Renal pelvis (tissue), 4 donors: Measurements from ENCODE around the gene EEA1. TPM values are rescaled to one million over a fixed set of nuclear protein-coding genes. Genes with fewer than 3 reads are reported as not detected.
"Not testable (repeated sequence)": the region's sequence is repeated elsewhere in the genome, so short reads cannot be mapped to it uniquely, and the experiment has no call there.

Experiments used
- DNase-seq: peaks from one replicate; pipeline ENCODE4 v3.0.0-alpha.2; 2013
- polyA plus RNA-seq, 3 donors: library from polyadenylated mRNA; unstranded; fragments of 120-200 nt; gene quantifications; one replicate each; pipeline ENCODE4 v1.2.1, GENCODE V29; 2013; ENCODE audit not compliant: insufficient read length in 3 of 3

Gene EEA1
- polyA plus RNA-seq, 3 donors: 13.1 to 16.7 (median 13.7) TPM

- no peak for DNase-seq
Measured at GRCh38 chr12:92753976-92754885, 174.9 kb downstream of the EEA1 start.

GRCh38 chr12:92749691-92750090 is 179.4 kb downstream of the EEA1 start:
- not testable (repeated sequence) for DNase-seq

DNA sequence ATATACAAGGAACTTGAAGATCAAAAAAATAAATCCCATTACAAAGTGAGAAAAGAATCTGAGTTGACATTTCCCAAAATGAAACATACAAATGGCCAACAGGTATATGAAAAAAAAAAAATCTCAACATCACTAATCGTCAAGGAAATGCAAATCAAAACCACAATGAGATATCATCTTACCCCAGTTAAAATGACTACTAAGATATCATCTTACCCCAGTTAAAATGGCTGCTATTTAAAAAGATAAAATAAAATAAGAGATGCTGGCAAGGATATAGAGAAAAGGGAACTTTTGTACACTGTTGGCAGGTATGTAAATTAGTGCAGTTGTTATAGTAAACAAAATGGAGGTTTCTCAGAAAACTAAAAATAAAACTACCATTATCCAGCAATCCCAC is 181.9 kb downstream of the EEA1 start:
- no peak for DNase-seq

- DNase-seq: no peak
Measured at GRCh38 chr12:92745856-92746550, 183.1 kb downstream of the EEA1 start.

DNA sequence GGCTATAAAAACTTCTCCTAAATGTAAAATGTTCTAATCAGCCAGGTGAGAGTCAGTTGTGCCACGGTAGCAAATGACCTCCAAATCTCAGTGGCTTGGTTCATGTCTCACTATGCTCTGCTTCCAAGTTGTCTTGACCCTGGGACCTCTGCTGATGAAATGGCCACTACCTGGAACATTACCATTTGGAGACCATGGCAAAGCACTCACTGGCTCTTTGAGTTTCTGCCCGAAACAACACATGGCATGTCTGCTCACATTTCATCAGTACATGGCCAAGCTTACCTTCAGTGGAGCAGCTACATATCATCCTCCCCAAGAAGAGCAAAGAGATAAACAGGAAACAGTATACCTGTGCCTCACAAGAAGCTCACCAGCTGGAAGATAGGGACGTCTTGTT is 186.1 kb downstream of the EEA1 start:
- DNase-seq: no peak

- no peak for DNase-seq
Measured at GRCh38 chr12:92740411-92740810, 188.7 kb downstream of the EEA1 start.

GRCh38 chr12:92739113-92739512 is 190.0 kb downstream of the EEA1 start:
- DNase-seq: no peak

DNA sequence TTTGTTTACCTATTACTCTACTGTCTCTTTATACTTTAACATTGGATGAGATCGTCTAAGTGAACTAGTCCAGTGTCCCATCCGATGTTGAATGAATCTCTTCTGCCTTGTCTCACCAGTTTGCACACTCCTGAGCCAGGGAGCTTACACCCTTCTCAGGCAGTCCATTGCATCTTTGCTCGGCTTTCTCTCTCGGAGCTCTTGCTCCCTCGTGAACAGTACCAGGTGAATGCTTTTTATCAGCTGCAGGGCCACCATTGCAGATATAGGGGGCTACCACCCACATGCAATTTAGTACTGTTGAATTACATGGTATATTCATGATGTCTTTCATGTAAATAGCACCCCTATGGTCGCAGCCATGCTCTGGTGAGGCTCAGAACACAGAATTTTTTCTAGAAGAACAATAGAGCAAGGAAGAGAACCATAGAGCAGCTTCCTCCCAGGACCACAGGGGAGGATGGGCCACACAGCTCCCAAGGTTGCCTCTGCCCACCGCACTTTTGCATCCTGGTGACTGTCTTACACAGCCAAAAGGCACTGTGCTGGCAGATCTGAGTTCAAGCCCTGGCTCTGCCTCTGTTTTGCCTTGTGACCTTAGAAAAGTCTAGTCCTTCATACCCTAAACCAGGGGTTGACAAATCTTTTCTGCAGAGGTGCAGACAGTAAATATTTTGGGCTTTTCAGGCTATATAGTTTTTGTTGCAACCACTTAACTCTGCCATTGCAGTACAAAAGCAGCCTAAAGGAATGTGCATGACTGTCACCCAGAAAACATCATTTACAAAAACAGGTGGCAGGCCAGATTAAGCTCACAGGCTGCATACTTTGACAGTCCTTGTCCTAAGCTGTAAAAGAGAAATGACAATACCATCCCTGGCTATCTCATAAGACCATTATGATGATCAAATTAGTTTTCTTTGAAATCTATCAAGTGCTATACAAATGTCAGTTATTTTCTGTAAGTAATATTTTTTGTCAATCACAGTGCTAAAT is 190.9 kb downstream of the EEA1 start:
- no peak for DNase-seq

DNA sequence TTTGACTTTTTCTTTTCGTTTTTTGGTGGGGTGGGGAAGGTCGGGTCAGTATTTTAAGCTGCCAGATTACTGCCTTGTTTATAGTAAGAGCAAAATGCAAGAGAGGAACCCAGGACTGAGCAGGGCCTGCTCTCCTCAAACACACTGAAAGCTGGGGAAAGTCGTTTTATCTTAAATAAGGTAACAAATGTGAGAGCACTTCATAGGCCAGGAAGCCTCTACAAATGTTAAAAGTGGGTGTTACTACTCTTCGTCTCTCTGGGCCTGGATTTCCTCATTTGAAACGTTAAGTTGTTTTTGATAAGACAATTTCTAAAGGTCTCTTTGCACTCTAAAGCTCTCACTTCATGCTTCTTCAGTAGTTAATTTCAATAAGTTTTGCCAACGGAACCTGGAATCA is 192.5 kb downstream of the EEA1 start:
- DNase-seq: no peak

GRCh38 chr12:92735131-92735721 is 193.9 kb downstream of the EEA1 start:
- DNase-seq: peak; percentile 8

- no peak for DNase-seq
Measured at GRCh38 chr12:92733661-92734060, 195.4 kb downstream of the EEA1 start.

- DNase-seq: no peak
Measured at GRCh38 chr12:92733181-92733580, 195.9 kb downstream of the EEA1 start.

GRCh38 chr12:92732716-92733115 is 196.4 kb downstream of the EEA1 start:
- DNase-seq: no peak

DNA sequence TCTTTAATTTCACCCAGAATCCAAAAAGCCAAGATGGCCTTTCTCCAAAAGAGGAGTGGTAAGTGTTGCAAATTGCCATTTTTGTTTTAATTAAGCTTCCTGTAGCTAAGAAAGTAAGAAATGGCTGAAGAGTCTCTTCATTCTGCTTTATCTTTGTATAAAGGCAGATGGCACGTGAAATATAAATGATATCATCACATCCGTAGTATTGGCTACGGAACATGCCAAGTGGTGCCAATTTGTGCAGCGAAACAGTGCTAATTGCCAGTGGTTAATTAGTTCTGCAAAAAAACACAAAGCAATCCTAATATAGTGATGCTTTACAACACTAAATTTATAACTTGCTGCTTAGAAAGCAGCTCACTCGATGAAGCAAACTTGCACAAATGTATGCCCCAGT is 196.9 kb downstream of the EEA1 start:
- no peak for DNase-seq

DNA sequence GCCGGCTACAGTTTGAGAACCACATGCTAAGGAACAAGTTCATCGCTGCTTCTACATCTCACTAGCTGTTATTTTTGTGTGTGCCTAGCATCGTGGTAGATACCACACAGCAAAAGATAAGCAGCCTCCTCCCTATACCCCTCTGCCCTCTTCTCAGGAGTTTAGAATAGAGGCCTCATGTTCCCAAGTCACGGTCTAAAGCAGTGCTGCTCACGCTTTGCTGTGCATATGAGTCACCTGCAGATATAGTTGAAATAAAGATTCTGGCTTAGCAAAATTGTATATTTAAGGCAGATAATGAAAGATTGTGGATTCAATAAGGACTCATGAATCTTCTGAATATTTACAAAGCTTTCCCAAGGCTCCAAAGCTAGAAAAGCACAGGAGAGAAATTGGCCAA is 198.3 kb downstream of the EEA1 start:
- DNase-seq: no peak

- DNase-seq: no peak
Measured at GRCh38 chr12:92729773-92730305, 199.3 kb downstream of the EEA1 start.

DNA sequence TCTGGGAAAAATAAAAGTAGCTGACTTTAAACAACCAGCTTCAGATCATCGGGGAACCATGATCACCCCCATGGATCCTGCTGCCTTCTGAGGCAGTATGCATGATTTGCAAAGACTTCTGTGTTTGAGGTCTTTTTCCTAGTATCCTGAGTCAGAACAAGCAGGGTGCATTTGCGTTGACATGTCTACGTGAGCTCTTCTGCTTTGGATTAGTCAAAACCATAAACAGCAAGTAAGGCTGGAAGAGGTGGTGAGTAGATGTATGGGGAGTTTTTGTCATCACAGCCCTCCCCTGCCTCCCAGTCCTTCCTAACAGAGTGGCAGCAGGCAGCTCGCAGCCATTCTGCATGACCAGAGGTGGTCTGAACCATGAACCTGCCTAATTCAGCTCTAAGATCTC is 202.2 kb downstream of the EEA1 start:
- DNase-seq: no peak

DNA sequence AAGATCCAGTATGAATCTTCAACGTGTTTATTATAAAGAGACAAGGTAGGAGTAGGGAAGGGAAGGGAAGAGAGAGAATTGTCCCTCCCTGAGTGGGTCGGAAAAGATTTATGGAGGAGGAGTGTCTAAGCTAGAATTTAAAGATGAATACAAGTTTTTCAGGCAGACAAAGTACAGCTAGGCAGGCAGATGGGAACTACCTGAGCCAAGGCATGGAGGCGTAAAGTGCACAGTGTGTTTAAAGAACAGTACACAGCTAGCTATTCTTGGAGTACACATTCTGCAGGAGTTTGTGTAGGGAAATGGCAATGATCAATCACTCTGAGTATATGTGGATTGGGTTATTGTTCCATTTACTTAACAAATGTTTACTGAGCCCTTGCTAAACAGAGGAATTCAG is 206.2 kb downstream of the EEA1 start:
- no peak for DNase-seq

GRCh38 chr12:92721656-92722055 is 207.4 kb downstream of the EEA1 start:
- no peak for DNase-seq

GRCh38 chr12:92721130-92721529 is 208.0 kb downstream of the EEA1 start:
- DNase-seq: no peak
